Psoas muscle (tissue), 8 donors: Measurements from ENCODE around the gene CFAP92. TPM values are rescaled to one million over a fixed set of nuclear protein-coding genes. Genes with fewer than 3 reads are reported as not detected.

ENCODE experiments used
- ATAC-seq, 4 donors: fragments of 200-7000 bp; cut with Tn5 transposase; one replicate each; pipeline ENCODE4 v1.9.1; 2020; ENCODE audit warnings: moderate library complexity in 3 of 4, mild to moderate bottlenecking in 2 of 4
- DNase-seq, 2 donors: peaks; one replicate each; pipeline ENCODE4 v3.0.0-alpha.2; 2020
- H3K27ac ChIP-seq: fragments of 200-600 bp; one replicate; pipeline ENCODE4 v1.8.0; 2022
- H3K27me3 ChIP-seq, 3 donors: fragments of 200-600 bp in 1 of 3; one replicate each; pipeline versions ENCODE4 v1.6.1 to v1.8.0; 2013 to 2022; ENCODE audit warnings: low read length in 2 of 3, mild to moderate bottlenecking in 2 of 3, moderate library complexity in 1 of 3; ENCODE audit not compliant: insufficient read depth in 3 of 3
- H3K36me3 ChIP-seq, 2 donors: fragments of 200-600 bp in 1 of 2; one replicate each; pipeline versions ENCODE4 v1.6.1 to v1.8.0; 2013 to 2022; ENCODE audit warnings: low read depth in 1 of 2, mild to moderate bottlenecking in 1 of 2, moderate library complexity in 1 of 2; ENCODE audit not compliant: insufficient read depth in 1 of 2
- H3K4me1 ChIP-seq: fragments of 200-600 bp; one replicate; pipeline ENCODE4 v1.8.0; 2022
- H3K4me3 ChIP-seq: fragments of 200-600 bp; one replicate; pipeline ENCODE4 v1.8.0; 2022; ENCODE audit warnings: mild to moderate bottlenecking
- H3K9me3 ChIP-seq: fragments of 200-600 bp; one replicate; pipeline ENCODE4 v1.8.0; 2022
- CTCF ChIP-seq: fragments of 200-600 bp; IDR thresholded peaks from one replicate; pipeline ENCODE4 v1.8.0; 2022; ENCODE audit warnings: antibody characterized with exemption
- WGBS, 3 donors: extraction: QIAGEN DNeasy Blood & Tissue Kit; methylation state at CpG; one replicate each; pipeline versions ENCODE4 v1.1.6 to v1.1.7; 2013; 5-methylcytosine and 5-hydroxymethylcytosine counted together
- intact Hi-C, 2 donors: fragments of 100-400 bp; cut with DNase I; formaldehyde crosslinking; loops; one replicate each; pipeline versions ENCODE4 v1.11.0 to v1.14.2; 2022
- polyA plus RNA-seq, 3 donors: library from polyadenylated mRNA; stranded (reverse); fragments of 200-250 nt; gene quantifications; one replicate each; pipeline ENCODE4 v1.2.3, GENCODE V29; 2013
- total RNA-seq, 4 donors: library from RNA; stranded (reverse); fragmentation: NEBNext Ultra II Directional in 2 of 4; extraction: Animal tissue kit (Norgen Biotek cat#: 25700) in 2 of 4; gene quantifications; one replicate each; pipeline versions ENCODE4 v1.2.1 to v1.2.4, GENCODE V29; 2021 to 2023
- donor health status: healthy with polysubstance abuse.
- donor health status: DM: no; HTN: no; CAD: no; lungs with moderate emphysema.
- donor health status: Bipolar disorder and iron deficiency.
- donor health status: healthy.
- donor health status: DM: yes; HTN: yes; CAD: no.
- donor health status: DM: no; HTN: no; CAD: no.
- donor health status: DM: no; HTN: no; CAD: no.
- donor health status: DM: yes; HTN: yes; CAD: no.

Gene CFAP92
- total and polyA plus RNA-seq, 7 donors, result 0.07 to 0.86 (median 0.15) TPM

GRCh38 chr3:128922804-128923459 is 70.9 kb downstream of the CFAP92 start:
- H3K27ac ChIP-seq, result no peak overlapping the region
- H3K36me3 ChIP-seq, result peaks cover 2 to 12% of the 10 kb centered on the region in 2 donors
- no peaks in the 10 kb centered on the region for H3K4me1 ChIP-seq
- intact Hi-C loops, result no loop called here
- WGBS, 3 donors, result 81 to 88% (median 85%) methylated on average over 10 of the region's 10 CpGs
- no peak overlapping the region for H3K4me3 ChIP-seq
- no peak for TF ChIP-seq CTCF
- H3K9me3 ChIP-seq, result peaks cover 6% of the 10 kb centered on the region
- no peaks in the 10 kb centered on the region for H3K27me3 ChIP-seq
- ATAC-seq, result no peak
- DNase-seq, result no peak

- Histone ChIP-seq H3K27ac (no peak overlapping the region), H3K4me1 (no peaks in the 10 kb centered on the region), H3K9me3 (peaks cover 6% of the 10 kb centered on the region), H3K4me3 (no peak overlapping the region), H3K27me3 (no peaks in the 10 kb centered on the region), H3K36me3 (peaks cover 8 to 36% of the 10 kb centered on the region in 2 donors)
- WGBS, 3 donors, result 90 to 100% (median 96%) methylated on average over 1 of the region's 1 CpG
- no peak for DNase-seq
- no peak for ATAC-seq
- intact Hi-C loops, result no loop called here
- TF ChIP-seq CTCF, result no peak
Observed at GRCh38 chr3:128919988-128920387, 73.9 kb downstream of the CFAP92 start.

- Histone ChIP-seq H3K36me3 (peaks cover 11 to 63% of the 10 kb centered on the region in 2 donors), H3K4me3 (no peak overlapping the region), H3K27me3 (no peaks in the 10 kb centered on the region), H3K27ac (no peak overlapping the region), H3K9me3 (peaks cover 6% of the 10 kb centered on the region), H3K4me1 (no peaks in the 10 kb centered on the region)
- intact Hi-C loops, result no loop called here
- ATAC-seq (no peak), DNase-seq (no peak)
- TF ChIP-seq CTCF, result no peak
- WGBS, 3 donors, result 47 to 65% (median 51%) methylated on average over 2 of the region's 2 CpGs
Observed at GRCh38 chr3:128917291-128917690, 76.6 kb downstream of the CFAP92 start.

- H3K4me1 ChIP-seq, result no peaks in the 10 kb centered on the region
- H3K36me3 ChIP-seq, result peaks cover 11 to 85% of the 10 kb centered on the region in 2 donors
Observed at GRCh38 chr3:128914966-128915645, 78.8 kb downstream of the CFAP92 start.

More at GRCh38 chr3:128914966-128915645, 78.8 kb downstream of the CFAP92 start:
- no peaks in the 10 kb centered on the region for H3K9me3 ChIP-seq
- intact Hi-C loops, result no loop called here
- H3K27ac ChIP-seq, result no peak overlapping the region
- no peaks in the 10 kb centered on the region for H3K27me3 ChIP-seq
- no peak overlapping the region for H3K4me3 ChIP-seq
- no peak for ATAC-seq
- WGBS, 3 donors, result 88 to 95% (median 93%) methylated on average over 10 of the region's 10 CpGs
- no peak for TF ChIP-seq CTCF
- no peak for DNase-seq
